Measurements from ENCODE around the gene ST7. TPM values are rescaled to one million over a fixed set of nuclear protein-coding genes. Genes with fewer than 3 reads are reported as not detected.

The ST7 gene
- total RNA-seq, 1 experiment from 2014 or later = 19.6 TPM

DNA sequence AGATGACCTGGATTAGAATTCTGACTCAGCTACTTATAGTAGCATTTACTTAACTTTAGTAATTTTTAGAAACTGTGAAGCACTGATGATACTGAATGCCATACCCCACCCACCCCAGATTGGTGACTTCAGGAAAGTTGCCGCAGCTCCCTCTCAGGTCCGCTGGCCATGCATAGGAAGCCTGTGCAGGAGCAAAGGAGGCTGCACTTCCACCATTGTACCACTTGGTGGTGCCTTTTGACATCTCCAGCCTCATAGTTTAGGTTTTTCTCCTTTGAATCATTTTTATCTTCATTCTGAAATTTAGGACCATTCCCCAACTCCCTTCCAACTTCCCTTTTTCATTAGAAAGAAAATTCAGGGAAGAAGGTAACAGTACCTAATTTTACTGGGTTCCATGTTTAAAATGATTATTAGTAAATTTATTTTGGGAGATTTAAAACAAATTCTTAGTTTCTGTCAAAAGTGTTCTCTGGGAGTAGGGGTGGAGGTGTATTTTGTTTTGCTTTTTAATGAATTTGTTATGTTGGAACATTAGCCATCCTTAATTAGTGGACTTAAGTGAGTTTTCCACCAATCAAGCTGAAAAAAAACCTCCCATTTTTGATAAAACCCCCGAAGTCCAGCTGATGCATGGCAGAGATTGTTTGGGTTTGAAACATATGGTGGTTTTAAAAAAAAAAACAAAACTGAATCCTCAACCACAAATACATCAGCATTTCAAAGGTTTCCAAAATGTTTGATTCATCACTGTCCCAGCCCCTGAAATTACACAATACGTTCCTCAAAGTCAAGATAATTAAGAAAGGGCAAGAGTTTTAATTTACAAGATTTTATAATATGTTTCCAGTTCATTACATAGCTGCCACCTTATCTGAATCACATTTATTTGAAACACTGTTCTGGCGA, 259.9 kb downstream of the ST7 start:
- CTCF ChIA-PET = interaction anchor here (0.5 to 0.7 kb wide), 3 partner anchors 129 to 201 kb away, joined by 3 to 4 read pairs (median 3); no protein-coding TSS in a partner anchor

GRCh38 chr7:117216010-117216409, 262.7 kb downstream of the ST7 start:
- no peaks in the 10 kb centered on the region; the same call in 1 of the 2 replicates for H3K4me1 ChIP-seq (ENCODE audit: control insufficient read depth, insufficient read depth, low read length)
- H3K27ac ChIP-seq (ENCODE audit: low read length) = no peak overlapping the region
- TF ChIP-seq REST (IDR thresholded peaks at IDR 0.05; ENCODE audit: insufficient read depth in 1 of 2, low read depth in 2 of 2, low read length in 1 of 2) (no peak), POLR2AphosphoS5 (IDR thresholded peaks at IDR 0.05; ENCODE audit: low read depth, low read length) (no peak), SIN3A (IDR thresholded peaks at IDR 0.05; ENCODE audit: borderline replicate concordance, insufficient read depth, low read depth, low read length) (no peak), TCF7L2 (IDR thresholded peaks at IDR 0.05; ENCODE audit: low read depth, low read length) (no peak), CTCF (IDR thresholded peaks at IDR 0.05) (no peak)
- ChIA-PET CTCF (no interaction called here), POLR2A (no interaction called here)
- DNase-seq (ENCODE audit: low read depth, low spot score) (no peak), ATAC-seq (no peak)
- H3K9me3 ChIP-seq (ENCODE audit: control insufficient read depth, insufficient read depth, low read depth, low read length) = no peaks in the 10 kb centered on the region
- in situ Hi-C loops (cut with HindIII; ENCODE audit: low pct_unique_long_range_greater_than_20kb, low sequenced_read_pairs) = no loop called here
- no peak overlapping the region for H3K4me3 ChIP-seq (ENCODE audit: low read depth in 2 of 2, low read length in 2 of 2)
- intact Hi-C loops (cut with micrococcal nuclease; ENCODE audit: unreplicated experiment) = no loop called here
- BruUV-seq (replicated peaks) = no TSS peak
- H3K27me3 ChIP-seq (ENCODE audit: control insufficient read depth, insufficient read depth, low read length) = no peaks in the 10 kb centered on the region
- H3K36me3 ChIP-seq (ENCODE audit: control insufficient read depth, insufficient read depth, low read length) = no peaks in the 10 kb centered on the region

More for the DNA sequence above, 259.9 kb downstream of the ST7 start:
- H3K4me1 ChIP-seq (ENCODE audit: control insufficient read depth, insufficient read depth, low read length) = no peaks in the 10 kb centered on the region; the same call in 1 of the 2 replicates
- no peaks in the 10 kb centered on the region for H3K27me3 ChIP-seq (ENCODE audit: control insufficient read depth, insufficient read depth, low read length)
- intact Hi-C loops (cut with micrococcal nuclease; ENCODE audit: unreplicated experiment) (loop anchor here (2.0 kb wide), 1 partner anchor 172 kb away; no protein-coding TSS in a partner anchor), in situ Hi-C loops (cut with HindIII; ENCODE audit: low pct_unique_long_range_greater_than_20kb, low sequenced_read_pairs) (no loop called here)
- H3K9me3 ChIP-seq (ENCODE audit: control insufficient read depth, insufficient read depth, low read depth, low read length) = no peaks in the 10 kb centered on the region
- POLR2A ChIA-PET = interaction anchor here (0.6 kb wide), 1 partner anchor 321 kb away, joined by 3 read pairs; no protein-coding TSS in a partner anchor
- ATAC-seq (peak; percentile 82), DNase-seq (ENCODE audit: low read depth, low spot score) (peak; percentile 60)
- TF ChIP-seq TCF7L2 (IDR thresholded peaks at IDR 0.05; ENCODE audit: low read depth, low read length) = no peak
- TF ChIP-seq CTCF (IDR thresholded peaks at IDR 0.05) = peak; percentile 91
- H3K27ac ChIP-seq (ENCODE audit: low read length) = no peak overlapping the region
- BruUV-seq (replicated peaks) = no TSS peak
- H3K4me3 ChIP-seq (ENCODE audit: low read depth in 2 of 2, low read length in 2 of 2) = no peak overlapping the region
- H3K36me3 ChIP-seq (ENCODE audit: control insufficient read depth, insufficient read depth, low read length) = no peaks in the 10 kb centered on the region

Measured in Panc1 (cell line).